Iris pigment epithelial cell (primary cell): ENCODE data around the gene SPG7.

Experiments
- DNase-seq: peaks from one replicate; pipeline ENCODE4 v3.0.0-alpha.2; 2011; ENCODE audit warnings: low read depth

The SPG7 gene

GRCh38 chr16:89547291-89547690, 39.1 kb downstream of the SPG7 start:
- no peak for DNase-seq

GRCh38 chr16:89547860-89548259, 39.7 kb downstream of the SPG7 start:
- DNase-seq: no peak

- no peak for DNase-seq
Observed at GRCh38 chr16:89548344-89549006, 40.3 kb downstream of the SPG7 start.

GRCh38 chr16:89549007-89549700, 41.0 kb downstream of the SPG7 start:
- DNase-seq: no peak

- no peak for DNase-seq
Observed at GRCh38 chr16:89550421-89551007, 42.3 kb downstream of the SPG7 start.

- DNase-seq: no peak
Observed at GRCh38 chr16:89552329-89552728, 44.1 kb downstream of the SPG7 start.

- no peak for DNase-seq
Observed at GRCh38 chr16:89552913-89553312, 44.7 kb downstream of the SPG7 start.

GRCh38 chr16:89553733-89554132, 45.5 kb downstream of the SPG7 start:
- no peak for DNase-seq

- DNase-seq: no peak
Observed at GRCh38 chr16:89554343-89554742, 46.1 kb downstream of the SPG7 start.

GRCh38 chr16:89555265-89555664, 47.1 kb downstream of the SPG7 start:
- no peak for DNase-seq

GRCh38 chr16:89555780-89556179, 47.6 kb downstream of the SPG7 start:
- DNase-seq: no peak

- DNase-seq: peak; percentile 79
Observed at GRCh38 chr16:89556750-89557689, 48.8 kb downstream of the SPG7 start.

- DNase-seq: no peak
Observed at GRCh38 chr16:89557690-89558490, 49.7 kb downstream of the SPG7 start.

- DNase-seq: peak; percentile 97
Observed at GRCh38 chr16:89560378-89561141, 52.4 kb downstream of the SPG7 start, which contains the start of gene RPL13. RPL13 (plus strand) TSS chr16:89560682; CDS start chr16:89560960, 278 bp downstream.

GRCh38 chr16:89561142-89561883, 53.1 kb downstream of the SPG7 start:
- no peak for DNase-seq

- DNase-seq: peak; percentile 56
Observed at GRCh38 chr16:89561884-89562599, 53.8 kb downstream of the SPG7 start.

- DNase-seq: no peak
Observed at GRCh38 chr16:89562939-89563338, 54.7 kb downstream of the SPG7 start.

- no peak for DNase-seq
Observed at GRCh38 chr16:89563639-89564392, 55.6 kb downstream of the SPG7 start.
